Fibroblast of upper back skin (primary cell): Measurements from ENCODE around the gene TPST1.
"Not testable (repeated sequence)": the region's sequence is repeated elsewhere in the genome, so short reads cannot be mapped to it uniquely, and the experiment has no call there.

Experiments
- DNase-seq: peaks from one replicate; pipeline ENCODE4 v3.0.0-alpha.2; 2013

TPST1 gene

DNA sequence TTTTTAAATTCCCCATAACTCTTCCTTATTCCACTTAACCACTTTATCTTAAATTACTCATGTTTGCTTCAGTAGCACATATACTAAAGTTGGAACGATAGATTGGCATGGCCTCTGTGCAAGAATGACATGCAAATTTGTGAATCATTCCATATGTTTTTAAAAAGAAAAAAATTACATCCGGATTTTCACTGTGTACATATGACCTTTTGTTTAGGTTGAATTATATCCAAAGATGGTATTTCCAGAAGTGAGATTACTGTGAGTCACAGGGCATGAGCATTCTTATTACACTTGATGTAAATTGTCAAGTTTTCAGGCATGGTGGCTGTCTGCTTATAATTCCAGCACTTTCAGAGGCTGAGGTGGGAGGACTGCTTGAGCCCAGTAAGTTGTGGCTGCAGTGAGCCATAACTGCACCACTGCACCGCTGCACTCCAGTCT, 190.0 kb downstream of the TPST1 start:
- DNase-seq = peak; percentile 85

DNA sequence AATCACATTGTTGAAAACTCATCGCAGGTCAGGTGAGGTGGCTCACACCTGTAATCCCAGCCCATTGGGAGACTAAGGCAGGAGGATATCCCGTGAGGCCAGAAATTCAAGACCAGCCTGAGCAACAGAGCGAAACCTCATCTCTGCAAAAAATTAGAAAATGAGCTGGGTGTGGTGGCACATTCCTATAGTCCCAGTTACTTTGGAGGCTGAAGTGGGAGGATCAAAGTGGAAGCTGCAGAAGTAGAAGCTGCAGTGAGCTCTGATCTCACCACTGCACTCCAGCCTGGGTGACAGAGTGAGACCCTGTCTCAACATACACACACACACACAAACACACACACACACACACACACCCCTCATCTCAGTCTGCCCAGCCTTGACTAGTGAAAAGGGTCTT, 190.9 kb downstream of the TPST1 start:
- DNase-seq = not testable (repeated sequence)

- peak; percentile 21 for DNase-seq
These were observed 193.7 kb downstream of the TPST1 start for GRCh38 chr7:66398841-66399240.

- DNase-seq = peak; percentile 49
These were observed 194.4 kb downstream of the TPST1 start for GRCh38 chr7:66399566-66399965.

GRCh38 chr7:66400400-66400799, 195.3 kb downstream of the TPST1 start:
- DNase-seq = no peak

GRCh38 chr7:66401126-66401525, 196.0 kb downstream of the TPST1 start:
- DNase-seq = not testable (repeated sequence)

DNA sequence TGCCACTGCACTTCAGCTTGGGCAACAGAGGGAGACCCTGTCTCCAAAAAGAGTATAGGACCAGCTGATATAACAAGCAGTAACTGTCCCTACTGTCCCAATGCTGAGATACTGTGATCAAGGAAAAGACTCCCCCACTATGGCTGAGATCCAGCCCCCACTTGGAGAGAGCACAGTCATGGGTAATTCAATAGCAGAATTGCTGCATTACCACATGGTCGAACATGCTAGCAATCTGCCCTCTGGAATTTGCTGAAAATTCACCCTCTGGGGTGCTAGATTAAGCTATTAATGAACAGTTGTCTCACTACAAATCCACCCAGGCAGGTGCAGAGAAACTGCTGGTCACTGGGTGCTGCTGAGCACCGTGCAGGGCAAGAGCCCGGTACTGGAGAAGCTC, 196.8 kb downstream of the TPST1 start:
- DNase-seq = not testable (repeated sequence)

DNA sequence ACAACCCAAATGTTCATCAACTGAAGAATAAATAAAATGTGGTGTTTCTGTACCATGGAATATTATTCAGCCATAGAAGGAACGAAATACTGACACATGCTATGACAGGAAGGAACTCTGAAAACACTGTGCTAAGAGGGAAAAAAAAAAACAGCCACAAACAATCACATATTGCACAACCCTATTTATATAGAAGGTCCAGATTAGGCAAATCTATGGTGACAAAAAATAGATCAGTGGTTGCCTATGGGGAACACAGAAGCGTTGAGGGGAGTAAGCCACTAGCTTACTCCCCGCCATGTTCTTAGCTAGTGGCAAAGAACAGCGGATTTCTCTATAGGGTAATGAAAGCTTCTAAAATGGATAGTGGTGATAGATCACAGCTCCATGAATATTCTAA, 198.4 kb downstream of the TPST1 start:
- DNase-seq = no peak

GRCh38 chr7:66409493-66409892, 204.4 kb downstream of the TPST1 start:
- DNase-seq = peak; percentile 25
